NCI-H1092 (cell line): ENCODE results near the gene UGP2.
"Not testable (repeated sequence)": the region's sequence is repeated elsewhere in the genome, so short reads cannot be mapped to it uniquely, and the experiment has no call there.

ENCODE experiments used
- DNase-seq: peaks from one replicate; lab custom pipeline; 2025; lab: John Stamatoyannopoulos, UW

Gene UGP2

DNA sequence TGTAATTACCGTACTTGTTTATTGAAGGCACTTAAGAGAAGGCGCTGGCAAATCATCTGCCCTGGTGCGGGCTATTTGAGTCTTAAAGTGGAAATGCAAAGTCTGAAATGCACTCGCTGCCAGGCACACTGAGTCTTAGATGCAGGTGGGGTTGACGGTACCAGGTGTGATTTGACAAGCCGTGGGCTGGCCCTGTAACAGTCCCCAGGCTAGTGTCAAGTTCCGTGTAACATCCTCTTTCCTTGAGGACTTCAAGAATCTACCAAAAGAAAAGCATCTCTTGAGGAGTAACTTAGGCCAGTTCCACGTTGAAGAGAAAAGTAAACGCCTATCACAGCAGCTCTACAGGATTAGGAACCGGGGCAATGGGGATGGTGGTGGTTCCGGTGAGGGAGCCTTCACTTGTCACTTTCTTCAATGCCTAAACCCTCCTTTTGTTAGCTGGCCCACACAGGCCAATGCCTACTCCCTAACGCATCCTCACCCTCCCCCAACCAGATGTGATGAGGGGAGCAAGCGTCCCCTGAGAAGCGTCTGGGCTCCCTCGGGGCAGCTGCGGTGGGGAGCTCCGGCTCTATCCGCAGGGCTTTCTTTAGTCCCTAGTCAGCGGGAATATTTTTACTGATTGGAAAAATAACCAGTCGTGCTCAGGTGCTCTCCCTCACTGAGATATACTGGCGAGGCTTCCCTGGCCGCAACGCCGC is 1.5 kb upstream of the UGP2 start:
- DNase-seq: no peak

DNA sequence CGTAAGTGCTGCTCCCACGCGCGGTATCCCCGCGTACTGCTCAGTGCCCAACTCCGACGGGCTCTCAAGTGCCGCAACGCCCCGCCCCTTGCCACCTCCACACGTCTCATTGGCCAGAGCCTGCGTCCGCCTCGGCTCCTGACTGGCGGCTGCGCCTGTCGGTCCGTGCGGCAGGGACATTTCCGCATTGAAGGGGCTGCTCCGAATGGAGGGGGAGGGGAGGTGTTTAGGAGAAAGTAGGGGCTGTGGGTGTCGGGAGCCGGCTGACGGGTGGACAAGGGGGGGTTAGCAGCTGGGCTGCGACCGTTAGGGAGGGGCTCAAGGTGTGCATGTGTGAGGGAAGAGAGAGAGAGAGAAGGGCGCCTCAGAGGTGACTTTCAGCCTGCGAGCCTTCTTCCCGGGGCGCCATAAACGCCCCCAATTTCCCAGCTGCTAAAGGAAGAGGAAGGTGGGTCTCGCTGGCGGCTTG is 877 bp upstream of the UGP2 start:
- peak; percentile 95 for DNase-seq

DNA sequence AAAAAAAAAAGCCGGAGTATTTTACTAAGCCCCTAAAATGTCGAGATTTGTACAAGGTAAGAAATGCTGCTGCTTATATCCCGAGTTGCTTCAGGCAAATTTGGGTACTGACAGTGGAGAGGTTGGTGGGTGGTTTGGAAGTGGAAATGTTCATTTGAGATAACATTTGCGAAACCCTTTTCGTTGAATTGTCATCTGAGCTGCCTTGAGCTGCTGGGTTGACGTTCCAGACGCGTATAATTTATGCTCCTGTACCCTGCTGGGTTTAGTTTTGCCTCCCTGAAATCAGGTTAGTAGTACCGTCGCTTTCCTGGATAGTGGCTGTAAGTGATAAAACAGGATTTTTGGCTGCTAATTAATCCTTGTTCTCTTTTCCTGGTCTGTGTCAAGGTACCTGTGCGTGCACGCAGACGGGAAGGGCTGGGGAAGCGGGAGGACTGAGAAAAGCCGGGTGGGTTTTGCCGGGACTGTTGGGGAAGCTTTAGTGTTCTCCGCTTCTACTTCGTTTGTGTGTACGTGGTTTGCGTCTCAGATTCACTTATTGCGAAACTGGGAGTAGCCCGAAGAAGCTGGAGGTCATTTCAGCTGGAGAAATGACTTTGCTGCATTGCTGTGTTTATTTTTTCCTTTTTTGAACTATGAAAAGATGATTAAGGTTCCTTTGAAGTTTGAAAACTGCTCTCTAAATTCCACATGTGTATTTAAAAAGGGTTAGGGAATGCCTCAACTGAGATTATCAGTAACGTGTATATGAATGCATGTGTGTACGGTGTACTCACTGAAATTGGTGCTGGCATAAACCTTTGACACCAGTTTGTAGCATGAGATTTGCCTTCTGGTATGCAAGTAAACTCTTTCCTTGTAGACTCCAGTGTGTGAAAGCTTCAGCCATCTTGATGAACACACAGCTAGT is 709 bp downstream of the UGP2 start:
- DNase-seq: peak; percentile 11

DNA sequence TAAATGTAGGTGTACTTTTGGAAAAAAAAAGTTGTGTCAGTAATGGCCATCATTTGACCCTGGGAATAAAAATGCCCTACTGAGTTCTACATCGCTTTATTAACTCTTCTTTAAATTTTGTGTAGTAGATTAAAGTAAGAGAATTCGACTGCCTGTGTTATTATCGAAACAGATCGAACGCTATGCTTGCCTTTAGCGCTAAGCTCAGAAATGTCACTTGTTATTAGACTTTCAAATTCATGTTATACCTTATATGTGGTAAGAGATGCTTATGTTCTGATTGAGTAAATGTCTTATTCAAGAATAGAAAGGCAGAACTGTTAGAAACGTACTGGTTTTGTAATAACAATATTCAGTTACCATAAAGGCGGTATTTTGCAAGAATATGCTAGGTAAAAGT is 1.4 kb downstream of the UGP2 start:
- no peak for DNase-seq

DNA sequence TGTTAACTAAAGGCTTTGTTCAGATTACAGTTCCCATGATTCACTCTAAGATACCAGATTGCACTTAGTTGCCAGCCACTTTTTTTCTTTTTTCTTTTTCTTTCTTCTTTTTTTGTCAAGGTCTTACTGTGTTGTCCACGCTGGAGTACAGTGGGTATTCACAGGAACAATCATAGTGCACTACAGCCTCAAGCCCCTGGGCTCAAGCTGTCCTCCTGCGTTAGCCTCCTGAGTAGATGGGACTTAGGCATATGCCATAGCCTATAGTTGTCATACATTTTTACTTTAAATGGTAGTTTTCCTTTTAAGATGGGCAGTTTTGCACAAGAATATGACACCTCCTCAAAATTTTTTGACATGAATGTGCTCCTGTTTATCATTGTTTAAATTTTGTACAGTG is 2.1 kb downstream of the UGP2 start:
- DNase-seq: no peak

- DNase-seq: no peak
Observed at GRCh38 chr2:63844616-63845015, 2.9 kb downstream of the UGP2 start.

DNA sequence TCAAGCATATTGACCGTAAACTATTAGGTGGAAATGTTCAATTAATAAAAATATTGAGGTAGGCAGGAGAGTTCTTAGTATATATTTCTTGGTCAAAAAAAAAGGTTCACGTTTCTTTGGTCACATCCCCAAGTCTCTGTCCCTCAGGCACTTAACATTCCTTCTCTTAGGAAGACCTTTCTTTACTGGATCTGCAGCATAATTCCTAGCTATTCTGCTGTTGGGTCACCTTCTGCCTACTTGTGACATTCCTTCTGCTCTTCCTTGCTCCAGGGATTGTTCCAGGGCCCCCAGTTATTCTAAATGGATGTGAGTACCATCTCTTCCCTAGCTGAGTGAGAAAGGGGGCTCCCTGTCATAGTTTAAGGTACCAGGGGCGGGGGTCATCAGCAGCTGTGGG is 4.2 kb downstream of the UGP2 start:
- no peak for DNase-seq

- DNase-seq: no peak
Observed at GRCh38 chr2:63846487-63846886, 4.8 kb downstream of the UGP2 start.

- not testable (repeated sequence) for DNase-seq
Observed at GRCh38 chr2:63847571-63847970, 5.9 kb downstream of the UGP2 start.

DNA sequence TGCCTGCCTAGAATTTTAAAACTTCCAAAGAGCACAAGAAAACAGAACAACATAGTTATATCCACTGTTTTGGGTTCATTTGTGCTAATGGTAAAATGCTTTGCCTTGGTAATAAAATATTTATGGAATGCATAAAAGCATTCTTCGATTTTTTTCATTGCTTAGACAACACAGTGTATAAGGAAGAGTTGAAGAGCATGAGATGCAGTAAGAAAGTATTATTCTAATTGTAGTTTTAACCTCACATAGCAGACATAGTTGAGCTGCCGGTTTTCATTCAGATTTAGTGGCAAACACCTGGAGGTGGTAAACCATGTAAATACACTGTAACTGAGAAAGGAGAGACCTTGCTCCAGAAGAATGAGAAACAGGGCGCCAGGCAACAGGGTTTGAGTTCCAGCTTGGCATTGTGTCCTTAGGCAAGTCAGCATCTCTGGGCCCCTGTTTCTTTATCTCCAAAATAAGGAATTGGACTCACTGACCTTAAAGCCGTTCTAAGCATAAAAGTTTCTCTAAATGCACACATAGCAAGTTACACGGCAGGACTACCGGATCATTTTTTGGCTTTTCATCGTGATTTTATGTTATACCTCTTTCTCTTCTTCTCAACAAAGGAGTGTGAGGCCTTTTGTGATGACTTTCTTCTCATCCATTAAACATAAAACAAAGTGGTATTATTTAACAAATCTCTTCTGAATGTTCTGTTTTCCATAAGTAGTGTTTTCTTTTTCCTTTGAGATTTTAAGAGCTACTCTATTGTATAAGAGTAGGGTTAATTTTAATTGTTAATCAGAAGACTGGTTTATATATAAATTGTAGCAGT is 7.9 kb downstream of the UGP2 start:
- no peak for DNase-seq

GRCh38 chr2:63850204-63850571 is 8.5 kb downstream of the UGP2 start:
- no peak for DNase-seq

GRCh38 chr2:63850649-63851048 is 9.0 kb downstream of the UGP2 start:
- DNase-seq: no peak

- DNase-seq: no peak
Observed at GRCh38 chr2:63851691-63852311, 10.1 kb downstream of the UGP2 start.

DNA sequence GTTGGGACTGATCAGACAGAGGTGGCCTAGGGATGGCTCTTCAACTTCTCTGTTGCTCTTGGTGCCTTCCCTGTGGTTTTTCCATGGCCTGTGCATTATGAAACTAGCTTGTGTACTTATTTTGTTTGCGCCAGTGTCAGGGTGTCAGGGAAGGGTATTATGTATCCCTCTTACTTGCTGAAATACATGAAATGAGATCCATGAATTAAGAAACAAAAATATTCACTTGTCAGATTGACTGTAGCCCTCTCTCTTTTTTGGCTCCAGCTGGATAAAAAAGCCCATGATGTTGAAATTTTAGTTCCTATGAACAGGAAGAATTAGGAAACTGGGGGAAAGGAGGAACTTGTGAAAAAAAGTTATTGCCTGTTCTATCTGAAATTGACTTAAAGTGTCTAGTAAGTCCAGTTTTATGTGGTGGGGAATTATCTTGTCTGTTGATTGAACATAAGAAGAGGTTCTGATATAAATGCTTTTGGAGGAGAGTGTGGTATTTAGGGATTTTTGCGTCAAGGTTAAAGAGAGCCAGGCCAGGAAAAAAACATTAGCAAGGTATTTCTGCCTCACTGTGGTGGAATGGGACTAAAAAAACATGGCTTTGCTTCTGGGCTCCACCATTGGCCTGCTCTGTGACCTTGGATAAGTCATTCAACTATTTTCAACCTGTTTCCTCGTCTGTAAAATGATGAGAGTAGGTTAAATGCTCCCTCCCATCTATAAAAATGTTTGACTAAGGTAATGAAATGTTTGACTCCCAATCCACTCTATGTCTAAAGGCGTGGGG is 12.0 kb downstream of the UGP2 start:
- no peak for DNase-seq

GRCh38 chr2:63855418-63856302 is 14.0 kb downstream of the UGP2 start:
- DNase-seq: no peak

DNA sequence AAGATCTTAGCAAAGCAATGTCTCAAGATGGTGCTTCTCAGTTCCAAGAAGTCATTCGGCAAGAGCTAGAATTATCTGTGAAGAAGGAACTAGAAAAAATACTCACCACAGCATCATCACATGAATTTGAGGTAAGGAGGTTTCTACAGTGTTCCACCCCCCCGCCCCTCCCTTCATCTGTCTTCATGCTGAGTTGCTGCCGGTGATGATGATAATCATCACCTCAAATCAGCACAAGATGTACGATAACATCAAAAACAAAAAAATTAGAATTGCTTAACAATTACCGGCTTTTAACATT is 14.6 kb downstream of the UGP2 start:
- DNase-seq: no peak

DNA sequence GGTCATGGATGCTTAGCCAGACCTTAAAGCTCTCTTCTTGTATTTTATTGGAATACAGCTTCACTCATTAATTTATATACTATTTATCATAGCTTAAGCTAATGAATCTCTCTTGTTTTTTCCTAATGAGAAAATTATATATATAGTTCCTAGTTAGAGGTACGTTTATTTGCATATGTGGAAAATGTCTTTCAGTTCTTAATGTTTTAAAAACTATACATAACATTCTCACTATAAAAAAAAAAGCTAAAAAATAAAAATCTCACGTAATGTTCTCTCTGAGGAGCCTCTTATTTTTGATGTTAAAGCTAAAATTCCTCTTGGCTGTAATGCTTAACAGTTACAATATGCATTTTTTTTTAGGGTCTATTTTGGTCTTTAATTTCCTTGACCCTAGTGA is 16.6 kb downstream of the UGP2 start:
- no peak for DNase-seq

GRCh38 chr2:63861220-63861822 is 19.6 kb downstream of the UGP2 start:
- no peak for DNase-seq

GRCh38 chr2:63862806-63863205 is 21.1 kb downstream of the UGP2 start:
- no peak for DNase-seq

DNA sequence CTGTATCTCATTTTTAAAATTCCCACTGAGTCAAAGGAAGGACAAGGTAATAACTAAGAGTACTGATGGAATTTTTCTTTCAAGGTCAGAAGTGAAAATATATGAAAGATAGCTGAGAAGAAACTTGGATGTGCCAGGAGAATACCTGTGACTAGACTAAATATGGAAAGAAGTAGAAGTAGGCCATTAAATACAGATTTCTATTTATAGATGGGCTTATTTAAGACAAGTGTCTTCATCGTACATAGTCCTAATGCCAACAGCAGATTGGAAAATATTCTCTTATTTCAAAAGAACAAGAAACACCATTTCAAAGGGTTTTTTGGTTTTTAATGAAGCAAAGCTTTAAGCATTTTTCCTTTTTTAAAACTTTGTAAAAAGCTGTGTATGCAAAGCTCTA is 22.0 kb downstream of the UGP2 start:
- no peak for DNase-seq
